Erythroblast (primary cell): Measurements from ENCODE around the gene CCR3.

Experiments used
- GATA1 ChIP-seq: IDR thresholded peaks from 2 replicates; pipeline ENCODE4 v1.6.1; 2011; ENCODE audit warnings: low read depth, mild to moderate bottlenecking, control low read depth, low read length, moderate library complexity
- POLR2A ChIP-seq: IDR thresholded peaks from 2 replicates; pipeline ENCODE4 v1.6.1; 2011; ENCODE audit warnings: mild to moderate bottlenecking, low read length

DNA sequence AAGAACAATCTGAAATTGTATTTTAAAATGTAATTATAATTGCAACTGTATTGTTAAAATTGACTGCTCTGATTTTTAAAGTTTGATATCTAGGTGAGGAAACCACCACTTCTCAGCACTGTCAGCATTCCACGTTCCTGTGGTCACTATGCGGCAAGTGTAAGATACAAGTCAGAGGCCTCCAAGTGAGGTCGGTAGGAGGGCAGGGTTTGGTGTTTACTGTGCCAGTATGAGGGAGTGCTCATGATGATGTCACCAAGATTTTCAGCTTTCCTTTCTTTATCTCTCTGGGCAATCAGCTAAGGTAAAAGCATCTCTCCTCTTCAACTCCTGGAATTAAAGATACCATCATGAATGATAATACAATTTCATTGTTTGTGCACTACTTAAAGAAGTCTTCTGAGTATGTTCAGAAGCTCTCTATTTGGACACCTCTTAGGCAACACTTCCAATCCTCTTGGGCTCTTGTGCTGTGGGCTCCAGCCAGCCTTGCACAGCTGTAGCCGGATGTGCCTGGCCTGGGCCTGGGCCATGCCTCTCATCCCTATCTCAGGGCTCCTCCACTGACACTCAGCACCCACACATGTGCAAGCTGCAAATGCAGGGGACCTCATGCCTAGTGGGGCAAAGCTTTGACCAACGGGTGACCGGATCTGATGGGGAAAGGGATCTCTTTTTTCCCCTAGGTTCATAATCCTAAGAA, 42.9 kb downstream of the CCR3 start:
- TF ChIP-seq GATA1 (no peak), POLR2A (no peak)
